GM12873 (cell line): Measurements from ENCODE around the gene PAK1IP1.

ENCODE experiments used
- CTCF ChIP-seq: IDR thresholded peaks from 2 replicates; pipeline ENCODE4 v1.5.1; 2012; ENCODE audit warnings: low read depth, mild to moderate bottlenecking, moderate library complexity, low read length, control low read depth; ENCODE audit not compliant: insufficient read depth; ENCODE audit errors: missing control alignments

The PAK1IP1 gene

GRCh38 chr6:10743515-10743914 is 48.7 kb downstream of the PAK1IP1 start:
- no peak for TF ChIP-seq CTCF

GRCh38 chr6:10745116-10745515 is 50.3 kb downstream of the PAK1IP1 start:
- no peak for TF ChIP-seq CTCF

GRCh38 chr6:10746915-10747250 is 52.1 kb downstream of the PAK1IP1 start:
- no peak for TF ChIP-seq CTCF

GRCh38 chr6:10747251-10747972 is 52.6 kb downstream of the PAK1IP1 start, which contains the start of gene TMEM14B:
Gene TMEM14B (plus strand): TSS chr6:10747805. CDS start chr6:10749246, 1,441 bp downstream.
- no peak for TF ChIP-seq CTCF

- TF ChIP-seq CTCF: no peak
These were observed 55.0 kb downstream of the PAK1IP1 start for GRCh38 chr6:10749734-10750133.

GRCh38 chr6:10756085-10756484 is 61.3 kb downstream of the PAK1IP1 start:
- TF ChIP-seq CTCF: no peak
